ENCODE data around the gene S100A1. TPM values are rescaled to one million over a fixed set of nuclear protein-coding genes. Genes with fewer than 3 reads are reported as not detected.

The S100A1 gene
- total RNA-seq, 1 experiment from 2014 or later = not detected

DNA sequence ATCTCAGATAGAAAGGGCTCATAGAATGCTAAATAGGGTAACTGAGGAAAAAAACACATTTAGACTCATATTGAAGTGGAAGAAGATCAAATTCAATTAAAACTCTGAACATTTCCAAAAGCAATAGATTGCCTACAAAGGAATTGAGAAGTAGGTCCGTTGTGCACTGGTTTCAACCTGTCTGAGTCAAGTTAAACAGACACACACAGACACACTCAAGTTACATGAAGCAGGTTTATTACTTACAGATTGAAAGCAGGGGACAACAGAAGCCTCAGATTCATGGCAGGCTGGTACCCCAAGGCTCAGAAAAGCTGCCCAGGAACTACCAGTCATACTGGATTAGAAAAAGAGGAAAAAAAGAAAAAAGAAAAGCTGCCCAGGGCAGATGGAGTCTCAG, 41.9 kb upstream of the S100A1 start:
- no peaks in the 10 kb centered on the region; the same call in 1 of the 2 replicates for H3K27me3 Mint-ChIP-seq (ENCODE audit: low read depth)
- DNase-seq = no peak
- no peak overlapping the region for H4K8ac ChIP-seq (replicated peaks; ENCODE audit: insufficient read length, low read depth, low read length)
- H3K79me2 ChIP-seq (ENCODE audit: insufficient read depth, low read length) = no peaks in the 10 kb centered on the region
- no peaks in the 10 kb centered on the region for H4K20me1 ChIP-seq (ENCODE audit: control insufficient read depth, insufficient read depth, insufficient read length)
- H2BK15ac ChIP-seq (ENCODE audit: low read depth, low read length) = no peak overlapping the region
- H2AFZ ChIP-seq (ENCODE audit: low read length) = no peak overlapping the region
- H3K4me3 Mint-ChIP-seq = no peak overlapping the region
- H2AK5ac ChIP-seq (ENCODE audit: insufficient read length, low read length) = no peak overlapping the region
- no peak overlapping the region for H3K9ac ChIP-seq (ENCODE audit: extremely low read depth, insufficient read length, low read length)
- H2BK12ac ChIP-seq (ENCODE audit: insufficient read length, low read depth, low read length) = no peak overlapping the region
- no peaks in the 10 kb centered on the region for H3K23me2 ChIP-seq (ENCODE audit: insufficient read length, low read depth, low read length, poor library complexity, severe bottlenecking)
- H3K9me3 ChIP-seq (ENCODE audit: control insufficient read depth, low read depth, low read length) = no peaks in the 10 kb centered on the region
- H4K5ac ChIP-seq (ENCODE audit: insufficient read length, low read depth, low read length) = no peak overlapping the region
- H3K79me1 ChIP-seq (ENCODE audit: insufficient read depth, low read depth, low read length, poor library complexity, severe bottlenecking) = no peaks in the 10 kb centered on the region
- H3K27ac ChIP-seq (ENCODE audit: insufficient read length, low read depth, low read length) = no peak overlapping the region
- no peak overlapping the region for H2BK5ac ChIP-seq (ENCODE audit: insufficient read length, low read length)
- H3K4me2 ChIP-seq (ENCODE audit: insufficient read depth, insufficient read length, low read length) = no peak overlapping the region
- no peaks in the 10 kb centered on the region; the same call in 1 of the 2 replicates for H3K4me1 ChIP-seq (ENCODE audit: insufficient read depth, low read length)
- H3K9me3 Mint-ChIP-seq = no peaks in the 10 kb centered on the region
- peaks cover 9 to 16% of the 10 kb centered on the region in 2 experiments; a peak in 3 of 4 replicates for H3K4me1 Mint-ChIP-seq
- no peak overlapping the region for H2BK20ac ChIP-seq (ENCODE audit: low read depth, low read length, poor library complexity, severe bottlenecking)
- no peaks in the 10 kb centered on the region for H3K27me3 ChIP-seq (ENCODE audit: insufficient read depth, low read length)
- H3K18ac ChIP-seq (ENCODE audit: insufficient read length, low read depth, low read length) = no peak overlapping the region
- no peak overlapping the region for H3K27ac Mint-ChIP-seq
- TF ChIP-seq, protein P1, sequence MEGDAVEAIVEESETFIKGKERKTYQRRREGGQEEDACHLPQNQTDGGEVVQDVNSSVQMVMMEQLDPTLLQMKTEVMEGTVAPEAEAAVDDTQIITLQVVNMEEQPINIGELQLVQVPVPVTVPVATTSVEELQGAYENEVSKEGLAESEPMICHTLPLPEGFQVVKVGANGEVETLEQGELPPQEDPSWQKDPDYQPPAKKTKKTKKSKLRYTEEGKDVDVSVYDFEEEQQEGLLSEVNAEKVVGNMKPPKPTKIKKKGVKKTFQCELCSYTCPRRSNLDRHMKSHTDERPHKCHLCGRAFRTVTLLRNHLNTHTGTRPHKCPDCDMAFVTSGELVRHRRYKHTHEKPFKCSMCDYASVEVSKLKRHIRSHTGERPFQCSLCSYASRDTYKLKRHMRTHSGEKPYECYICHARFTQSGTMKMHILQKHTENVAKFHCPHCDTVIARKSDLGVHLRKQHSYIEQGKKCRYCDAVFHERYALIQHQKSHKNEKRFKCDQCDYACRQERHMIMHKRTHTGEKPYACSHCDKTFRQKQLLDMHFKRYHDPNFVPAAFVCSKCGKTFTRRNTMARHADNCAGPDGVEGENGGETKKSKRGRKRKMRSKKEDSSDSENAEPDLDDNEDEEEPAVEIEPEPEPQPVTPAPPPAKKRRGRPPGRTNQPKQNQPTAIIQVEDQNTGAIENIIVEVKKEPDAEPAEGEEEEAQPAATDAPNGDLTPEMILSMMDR (conservative IDR thresholded peaks at IDR 0.05) = no peak
- no peak overlapping the region for H3T11ph ChIP-seq (ENCODE audit: low read length)
- no peak overlapping the region for H3K4ac ChIP-seq (ENCODE audit: low read depth, low read length)
- WGBS (ENCODE audit: extremely low coverage, insufficient read length, low lambda C conversion rate) = no CpG with 5 or more reads among the region's 1 CpG
- H4K91ac ChIP-seq (ENCODE audit: insufficient read length, low read depth, low read length) = no peak overlapping the region
- H3K36me3 Mint-ChIP-seq (ENCODE audit: insufficient read depth in 1 of 3, low read depth in 3 of 3) = no peaks in the 10 kb centered on the region
- H3K56ac ChIP-seq (ENCODE audit: insufficient read length, low read depth, low read length) = no peak overlapping the region
- no peak overlapping the region for H2BK120ac ChIP-seq (ENCODE audit: low read depth, low read length, poor library complexity, severe bottlenecking)
- H3K14ac ChIP-seq (ENCODE audit: insufficient read depth, low read length) = no peak overlapping the region
- H3K23ac ChIP-seq (ENCODE audit: insufficient read length, low read depth, low read length) = no peak overlapping the region

Data from H9 (cell line).